Nephron (organoid): Measurements from ENCODE around the gene TGFA.
A peak's percentile ranks its signal among the peaks of the same experiment; 100 is the strongest.

ENCODE experiments used
- H3K27ac Mint-ChIP-seq, 3 experiments: 2 replicates each; pipeline ENCODE4 v1.8.0; 2020; ENCODE audit warnings: mixed read lengths in 3 of 3, mild to moderate bottlenecking in 2 of 3, moderate library complexity in 1 of 3
- H3K27me3 Mint-ChIP-seq: 2 replicates; pipeline ENCODE4 v1.8.0; 2021; ENCODE audit warnings: low read depth, mild to moderate bottlenecking, moderate library complexity, mixed read lengths
- H3K36me3 Mint-ChIP-seq: 2 replicates; pipeline ENCODE4 v1.8.0; 2020; ENCODE audit warnings: low read depth, mixed read lengths
- H3K4me1 Mint-ChIP-seq: 2 replicates; pipeline ENCODE4 v1.8.0; 2020; ENCODE audit warnings: mixed read lengths
- H3K4me3 Mint-ChIP-seq, 3 experiments: 2 replicates each; pipeline ENCODE4 v1.8.0; 2020; ENCODE audit warnings: mild to moderate bottlenecking in 3 of 3, mixed read lengths in 3 of 3, moderate library complexity in 2 of 3
- H3K9me3 Mint-ChIP-seq: 2 replicates; pipeline ENCODE4 v1.8.0; 2020; ENCODE audit warnings: mixed read lengths
- CTCF ChIP-seq, 3 experiments: fragments of 200-600 bp; sonication (generic); IDR thresholded peaks; one replicate each; pipeline ENCODE4 v1.5.0; 2021; ENCODE audit warnings: antibody characterized with exemption in 3 of 3; ENCODE audit not compliant: unreplicated experiment in 3 of 3

TGFA gene

GRCh38 chr2:70527447-70528080 is 26.1 kb downstream of the TGFA start:
- TF ChIP-seq CTCF (IDR thresholded peaks at IDR 0.05; ENCODE audit: unreplicated experiment in 3 of 3) = no peak
- Mint-ChIP-seq H3K9me3 (no peaks in the 10 kb centered on the region), H3K27me3 (peaks cover 18% of the 10 kb centered on the region), H3K27ac (peak overlapping the region; percentile 56 to 87 (median 73)), H3K36me3 (no peaks in the 10 kb centered on the region), H3K4me1 (peaks cover 11% of the 10 kb centered on the region), H3K4me3 (no peak overlapping the region)

GRCh38 chr2:70526126-70526525 is 27.5 kb downstream of the TGFA start:
- Mint-ChIP-seq H3K36me3 (no peaks in the 10 kb centered on the region), H3K27ac (peak overlapping the region in 2 of 3 experiments; percentile 25 to 41), H3K27me3 (peaks cover 22% of the 10 kb centered on the region), H3K4me3 (no peak overlapping the region), H3K4me1 (no peaks in the 10 kb centered on the region), H3K9me3 (no peaks in the 10 kb centered on the region)
- no peak for TF ChIP-seq CTCF (IDR thresholded peaks at IDR 0.05; ENCODE audit: unreplicated experiment in 3 of 3)

GRCh38 chr2:70525032-70525431 is 28.6 kb downstream of the TGFA start:
- TF ChIP-seq CTCF (IDR thresholded peaks at IDR 0.05; ENCODE audit: unreplicated experiment in 3 of 3) = no peak
- no peaks in the 10 kb centered on the region for H3K4me1 Mint-ChIP-seq
- H3K9me3 Mint-ChIP-seq = no peaks in the 10 kb centered on the region
- H3K4me3 Mint-ChIP-seq = no peak overlapping the region
- H3K27me3 Mint-ChIP-seq = peaks cover 29% of the 10 kb centered on the region
- H3K36me3 Mint-ChIP-seq = no peaks in the 10 kb centered on the region
- no peak overlapping the region for H3K27ac Mint-ChIP-seq

- Mint-ChIP-seq H3K4me1 (no peaks in the 10 kb centered on the region), H3K27ac (peak overlapping the region in 1 of 3 experiments; percentile 15), H3K4me3 (no peak overlapping the region), H3K27me3 (peaks cover 29% of the 10 kb centered on the region), H3K9me3 (no peaks in the 10 kb centered on the region), H3K36me3 (no peaks in the 10 kb centered on the region)
- no peak for TF ChIP-seq CTCF (IDR thresholded peaks at IDR 0.05; ENCODE audit: unreplicated experiment in 3 of 3)
These were observed 29.3 kb downstream of the TGFA start for GRCh38 chr2:70523996-70524965.

GRCh38 chr2:70523672-70523995 is 30.0 kb downstream of the TGFA start:
- no peak for TF ChIP-seq CTCF (IDR thresholded peaks at IDR 0.05; ENCODE audit: unreplicated experiment in 3 of 3)
- H3K27ac Mint-ChIP-seq = peak overlapping the region in 1 of 3 experiments; percentile 15
- no peaks in the 10 kb centered on the region for H3K36me3 Mint-ChIP-seq
- no peaks in the 10 kb centered on the region for H3K9me3 Mint-ChIP-seq
- no peaks in the 10 kb centered on the region for H3K4me1 Mint-ChIP-seq
- no peak overlapping the region for H3K4me3 Mint-ChIP-seq
- peaks cover 34% of the 10 kb centered on the region for H3K27me3 Mint-ChIP-seq
